ENCODE results near the gene ERGIC2. TPM values are rescaled to one million over a fixed set of nuclear protein-coding genes. Genes with fewer than 3 reads are reported as not detected.

Gene ERGIC2
- total and polyA plus RNA-seq, 9 of the 15 experiments (the other 6 are each of a cell fraction or from before 2014, with no cell fraction given): 24.1 to 180 (median 75.7) TPM

DNA sequence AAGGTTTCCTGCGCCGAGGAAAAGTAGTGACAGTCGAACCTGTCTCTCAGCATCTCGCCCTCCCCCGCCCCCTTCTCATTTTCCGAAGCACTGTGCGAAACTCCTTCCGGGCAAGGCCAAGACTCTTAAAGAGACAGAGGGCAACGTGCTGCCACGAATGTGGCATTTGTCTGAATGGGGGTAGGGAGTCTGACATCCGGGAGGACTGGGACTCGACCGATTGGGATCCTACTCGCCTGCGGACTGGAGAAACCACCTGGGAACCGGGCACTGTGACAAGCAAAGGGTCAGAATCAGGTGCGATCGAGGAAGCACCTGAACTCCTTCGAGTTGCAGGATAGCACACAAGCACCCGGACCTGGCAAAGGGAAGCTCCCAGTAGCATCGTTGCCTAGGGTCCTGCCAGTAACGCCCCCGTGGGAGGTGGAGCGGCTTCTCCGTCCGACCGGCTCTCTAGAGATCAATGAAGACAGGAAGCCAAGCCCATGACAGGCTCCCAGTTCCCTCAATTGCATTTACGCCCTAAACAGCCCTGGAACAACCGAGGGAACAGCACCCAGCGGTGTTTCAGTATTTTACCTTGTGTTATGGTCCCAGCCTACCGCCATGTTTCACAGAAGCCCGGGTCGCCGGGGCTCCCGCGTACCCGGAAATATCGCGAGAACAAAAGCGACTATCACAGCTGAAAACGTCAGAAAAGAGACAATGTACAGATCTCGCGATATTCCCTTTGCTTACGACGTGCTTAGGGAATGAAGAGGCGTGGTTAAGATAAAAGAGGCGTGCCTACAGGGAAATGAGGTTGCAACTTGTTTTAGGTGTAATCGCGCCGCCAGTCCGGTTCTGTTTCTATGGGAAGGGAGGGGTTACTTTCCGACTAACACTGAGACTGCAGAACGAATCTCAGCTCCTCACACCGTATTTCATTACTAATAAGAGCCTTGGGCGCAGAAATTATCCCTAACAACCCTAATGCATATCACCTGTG is at the start of gene ERGIC2 (continued):
- TF ChIP-seq JUNB (CRISPR knock-in tag; conservative IDR thresholded peaks at IDR 0.05) (no peak), ARID2 (IDR thresholded peaks at IDR 0.05) (no peak), ETV5 (CRISPR knock-in tag; IDR thresholded peaks at IDR 0.05; ENCODE audit: low read depth) (no peak), TBL1XR1 (IDR thresholded peaks at IDR 0.05; ENCODE audit: low read length in 2 of 2) (no peak), FUS (optimal IDR thresholded peaks at IDR 0.05; ENCODE audit: low read depth, low read length) (no peak), E2F3 (CRISPR knock-in tag; IDR thresholded peaks at IDR 0.05) (no peak), ZNF695 (CRISPR knock-in tag; IDR thresholded peaks at IDR 0.05) (no peak), ZBTB1 (CRISPR knock-in tag; IDR thresholded peaks at IDR 0.05; ENCODE audit: borderline replicate concordance, low read depth) (no peak), PHB (CRISPR knock-in tag; IDR thresholded peaks at IDR 0.05) (no peak), TGIF2 (CRISPR knock-in tag; IDR thresholded peaks at IDR 0.05) (no peak)
- TF ChIP-seq, protein P1, sequence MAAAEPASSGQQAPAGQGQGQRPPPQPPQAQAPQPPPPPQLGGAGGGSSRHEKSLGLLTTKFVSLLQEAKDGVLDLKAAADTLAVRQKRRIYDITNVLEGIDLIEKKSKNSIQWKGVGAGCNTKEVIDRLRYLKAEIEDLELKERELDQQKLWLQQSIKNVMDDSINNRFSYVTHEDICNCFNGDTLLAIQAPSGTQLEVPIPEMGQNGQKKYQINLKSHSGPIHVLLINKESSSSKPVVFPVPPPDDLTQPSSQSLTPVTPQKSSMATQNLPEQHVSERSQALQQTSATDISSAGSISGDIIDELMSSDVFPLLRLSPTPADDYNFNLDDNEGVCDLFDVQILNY (CRISPR knock-in tag; IDR thresholded peaks at IDR 0.05): no peak
- TF ChIP-seq, protein P2, sequence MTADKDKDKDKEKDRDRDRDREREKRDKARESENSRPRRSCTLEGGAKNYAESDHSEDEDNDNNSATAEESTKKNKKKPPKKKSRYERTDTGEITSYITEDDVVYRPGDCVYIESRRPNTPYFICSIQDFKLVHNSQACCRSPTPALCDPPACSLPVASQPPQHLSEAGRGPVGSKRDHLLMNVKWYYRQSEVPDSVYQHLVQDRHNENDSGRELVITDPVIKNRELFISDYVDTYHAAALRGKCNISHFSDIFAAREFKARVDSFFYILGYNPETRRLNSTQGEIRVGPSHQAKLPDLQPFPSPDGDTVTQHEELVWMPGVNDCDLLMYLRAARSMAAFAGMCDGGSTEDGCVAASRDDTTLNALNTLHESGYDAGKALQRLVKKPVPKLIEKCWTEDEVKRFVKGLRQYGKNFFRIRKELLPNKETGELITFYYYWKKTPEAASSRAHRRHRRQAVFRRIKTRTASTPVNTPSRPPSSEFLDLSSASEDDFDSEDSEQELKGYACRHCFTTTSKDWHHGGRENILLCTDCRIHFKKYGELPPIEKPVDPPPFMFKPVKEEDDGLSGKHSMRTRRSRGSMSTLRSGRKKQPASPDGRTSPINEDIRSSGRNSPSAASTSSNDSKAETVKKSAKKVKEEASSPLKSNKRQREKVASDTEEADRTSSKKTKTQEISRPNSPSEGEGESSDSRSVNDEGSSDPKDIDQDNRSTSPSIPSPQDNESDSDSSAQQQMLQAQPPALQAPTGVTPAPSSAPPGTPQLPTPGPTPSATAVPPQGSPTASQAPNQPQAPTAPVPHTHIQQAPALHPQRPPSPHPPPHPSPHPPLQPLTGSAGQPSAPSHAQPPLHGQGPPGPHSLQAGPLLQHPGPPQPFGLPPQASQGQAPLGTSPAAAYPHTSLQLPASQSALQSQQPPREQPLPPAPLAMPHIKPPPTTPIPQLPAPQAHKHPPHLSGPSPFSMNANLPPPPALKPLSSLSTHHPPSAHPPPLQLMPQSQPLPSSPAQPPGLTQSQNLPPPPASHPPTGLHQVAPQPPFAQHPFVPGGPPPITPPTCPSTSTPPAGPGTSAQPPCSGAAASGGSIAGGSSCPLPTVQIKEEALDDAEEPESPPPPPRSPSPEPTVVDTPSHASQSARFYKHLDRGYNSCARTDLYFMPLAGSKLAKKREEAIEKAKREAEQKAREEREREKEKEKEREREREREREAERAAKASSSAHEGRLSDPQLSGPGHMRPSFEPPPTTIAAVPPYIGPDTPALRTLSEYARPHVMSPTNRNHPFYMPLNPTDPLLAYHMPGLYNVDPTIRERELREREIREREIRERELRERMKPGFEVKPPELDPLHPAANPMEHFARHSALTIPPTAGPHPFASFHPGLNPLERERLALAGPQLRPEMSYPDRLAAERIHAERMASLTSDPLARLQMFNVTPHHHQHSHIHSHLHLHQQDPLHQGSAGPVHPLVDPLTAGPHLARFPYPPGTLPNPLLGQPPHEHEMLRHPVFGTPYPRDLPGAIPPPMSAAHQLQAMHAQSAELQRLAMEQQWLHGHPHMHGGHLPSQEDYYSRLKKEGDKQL (CRISPR knock-in tag; IDR thresholded peaks at IDR 0.05; ENCODE audit: borderline replicate concordance): no peak
- TF ChIP-seq, protein P3, sequence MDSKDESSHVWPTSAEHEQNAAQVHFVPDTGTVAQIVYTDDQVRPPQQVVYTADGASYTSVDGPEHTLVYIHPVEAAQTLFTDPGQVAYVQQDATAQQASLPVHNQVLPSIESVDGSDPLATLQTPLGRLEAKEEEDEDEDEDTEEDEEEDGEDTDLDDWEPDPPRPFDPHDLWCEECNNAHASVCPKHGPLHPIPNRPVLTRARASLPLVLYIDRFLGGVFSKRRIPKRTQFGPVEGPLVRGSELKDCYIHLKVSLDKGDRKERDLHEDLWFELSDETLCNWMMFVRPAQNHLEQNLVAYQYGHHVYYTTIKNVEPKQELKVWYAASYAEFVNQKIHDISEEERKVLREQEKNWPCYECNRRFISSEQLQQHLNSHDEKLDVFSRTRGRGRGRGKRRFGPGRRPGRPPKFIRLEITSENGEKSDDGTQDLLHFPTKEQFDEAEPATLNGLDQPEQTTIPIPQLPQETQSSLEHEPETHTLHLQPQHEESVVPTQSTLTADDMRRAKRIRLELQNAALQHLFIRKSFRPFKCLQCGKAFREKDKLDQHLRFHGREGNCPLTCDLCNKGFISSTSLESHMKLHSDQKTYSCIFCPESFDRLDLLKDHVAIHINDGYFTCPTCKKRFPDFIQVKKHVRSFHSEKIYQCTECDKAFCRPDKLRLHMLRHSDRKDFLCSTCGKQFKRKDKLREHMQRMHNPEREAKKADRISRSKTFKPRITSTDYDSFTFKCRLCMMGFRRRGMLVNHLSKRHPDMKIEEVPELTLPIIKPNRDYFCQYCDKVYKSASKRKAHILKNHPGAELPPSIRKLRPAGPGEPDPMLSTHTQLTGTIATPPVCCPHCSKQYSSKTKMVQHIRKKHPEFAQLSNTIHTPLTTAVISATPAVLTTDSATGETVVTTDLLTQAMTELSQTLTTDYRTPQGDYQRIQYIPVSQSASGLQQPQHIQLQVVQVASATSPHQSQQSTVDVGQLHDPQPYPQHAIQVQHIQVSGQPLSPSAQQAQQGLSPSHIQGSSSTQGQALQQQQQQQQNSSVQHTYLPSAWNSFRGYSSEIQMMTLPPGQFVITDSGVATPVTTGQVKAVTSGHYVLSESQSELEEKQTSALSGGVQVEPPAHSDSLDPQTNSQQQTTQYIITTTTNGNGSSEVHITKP (IDR thresholded peaks at IDR 0.05; ENCODE audit: partially characterized antibody): peak; percentile 27
- TF ChIP-seq, protein P4, sequence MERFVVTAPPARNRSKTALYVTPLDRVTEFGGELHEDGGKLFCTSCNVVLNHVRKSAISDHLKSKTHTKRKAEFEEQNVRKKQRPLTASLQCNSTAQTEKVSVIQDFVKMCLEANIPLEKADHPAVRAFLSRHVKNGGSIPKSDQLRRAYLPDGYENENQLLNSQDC (CRISPR knock-in tag; IDR thresholded peaks at IDR 0.05): no peak
- TF ChIP-seq, protein P5, sequence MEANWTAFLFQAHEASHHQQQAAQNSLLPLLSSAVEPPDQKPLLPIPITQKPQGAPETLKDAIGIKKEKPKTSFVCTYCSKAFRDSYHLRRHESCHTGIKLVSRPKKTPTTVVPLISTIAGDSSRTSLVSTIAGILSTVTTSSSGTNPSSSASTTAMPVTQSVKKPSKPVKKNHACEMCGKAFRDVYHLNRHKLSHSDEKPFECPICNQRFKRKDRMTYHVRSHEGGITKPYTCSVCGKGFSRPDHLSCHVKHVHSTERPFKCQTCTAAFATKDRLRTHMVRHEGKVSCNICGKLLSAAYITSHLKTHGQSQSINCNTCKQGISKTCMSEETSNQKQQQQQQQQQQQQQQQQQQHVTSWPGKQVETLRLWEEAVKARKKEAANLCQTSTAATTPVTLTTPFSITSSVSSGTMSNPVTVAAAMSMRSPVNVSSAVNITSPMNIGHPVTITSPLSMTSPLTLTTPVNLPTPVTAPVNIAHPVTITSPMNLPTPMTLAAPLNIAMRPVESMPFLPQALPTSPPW (CRISPR knock-in tag; IDR thresholded peaks at IDR 0.05): peak; percentile 60; the same call in 1 of the 2 replicates
